ENCODE data around the gene ISY1. TPM values are rescaled to one million over a fixed set of nuclear protein-coding genes. Genes with fewer than 3 reads are reported as not detected.
"Not testable (repeated sequence)": the region's sequence is repeated elsewhere in the genome, so short reads cannot be mapped to it uniquely, and the experiment has no call there.

The ISY1 gene
- total RNA-seq, 2 experiments from 2014 or later: 44.9 to 65.5 TPM

DNA sequence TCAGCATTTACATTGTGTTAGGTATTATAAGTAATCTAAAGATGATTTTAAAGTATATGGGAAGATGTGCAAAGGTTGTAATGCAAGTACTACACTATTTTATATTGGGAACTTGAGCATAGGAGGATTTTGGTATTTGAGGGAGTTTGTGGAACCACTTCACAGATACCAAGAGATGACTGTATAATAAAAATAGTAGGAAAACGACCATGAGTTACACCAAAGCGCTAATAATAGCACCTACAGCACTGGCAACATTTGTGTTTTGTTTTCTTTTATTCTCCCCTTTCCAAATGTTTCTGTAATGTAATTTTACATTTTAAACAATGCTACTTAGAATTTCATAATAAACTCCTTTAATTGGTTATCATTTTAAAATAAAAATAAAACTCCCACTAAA is 12.3 kb upstream of the ISY1 start:
- intact Hi-C loops (cut with DNase I, micrococcal nuclease): no loop called here
- CTCF ChIA-PET: no interaction called here
- Mint-ChIP-seq H3K36me3 (ENCODE audit: low read depth) (peaks cover 68% of the 10 kb centered on the region), H3K9me3 (ENCODE audit: low read depth) (no peaks in the 10 kb centered on the region), H3K27me3 (no peaks in the 10 kb centered on the region), H3K4me3 (no peak overlapping the region), H3K4me1 (peaks cover 57% of the 10 kb centered on the region), H3K27ac (peak overlapping the region; percentile 55)
- DNase-seq (no peak), ATAC-seq (no peak)
- POLR2A ChIA-PET: no interaction called here

DNA sequence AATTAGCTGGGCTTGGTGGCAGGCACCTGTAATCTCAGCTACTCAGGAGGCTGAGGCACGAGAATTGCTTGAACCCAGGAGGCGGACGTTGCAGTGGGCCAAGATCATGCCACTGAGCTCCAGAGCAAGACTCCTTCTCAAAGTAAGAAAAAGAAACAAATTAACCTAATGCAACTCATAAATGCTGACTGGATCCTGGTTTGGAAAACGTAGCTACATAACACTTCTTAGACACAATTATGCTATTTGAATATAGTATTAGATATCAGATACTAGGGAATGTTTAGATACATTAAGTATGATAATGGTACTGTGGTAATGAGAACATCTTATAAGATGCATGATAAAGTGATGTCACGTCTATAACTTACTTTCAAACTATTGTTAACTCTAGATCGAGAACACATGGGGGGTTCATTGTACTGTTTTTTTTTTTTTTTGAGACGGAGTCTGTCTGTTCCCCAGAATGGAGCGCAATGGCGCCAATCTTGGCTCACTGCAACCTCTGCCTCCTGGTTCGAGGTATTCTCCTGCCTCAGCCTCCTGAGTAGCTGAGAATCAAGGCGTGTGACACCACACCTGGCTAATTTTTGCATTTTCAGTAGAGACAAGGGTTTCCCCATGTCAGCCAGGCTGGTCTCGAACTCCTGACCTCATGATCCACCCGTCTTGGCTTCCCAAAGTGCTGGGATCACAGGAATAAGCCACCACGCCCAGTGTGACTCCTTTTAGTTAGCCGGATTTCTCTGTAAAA is 5.9 kb upstream of the ISY1 start:
- intact Hi-C loops (cut with DNase I, micrococcal nuclease): no loop called here
- Mint-ChIP-seq H3K4me1 (peaks cover 19% of the 10 kb centered on the region), H3K4me3 (no peak overlapping the region), H3K27me3 (no peaks in the 10 kb centered on the region), H3K36me3 (ENCODE audit: low read depth) (peaks cover 45% of the 10 kb centered on the region), H3K9me3 (ENCODE audit: low read depth) (no peaks in the 10 kb centered on the region), H3K27ac (no peak overlapping the region)
- ATAC-seq (no peak), DNase-seq (no peak)
- ChIA-PET CTCF (interaction anchor here (1.8 kb wide), 2 partner anchors 79 to 113 kb away, joined by 5 to 11 read pairs; no protein-coding TSS in a partner anchor), POLR2A (interaction anchor here (0.6 to 0.7 kb wide), 3 partner anchors 13 to 125 kb away, joined by 4 to 8 read pairs (median 7); no protein-coding TSS in a partner anchor)

DNA sequence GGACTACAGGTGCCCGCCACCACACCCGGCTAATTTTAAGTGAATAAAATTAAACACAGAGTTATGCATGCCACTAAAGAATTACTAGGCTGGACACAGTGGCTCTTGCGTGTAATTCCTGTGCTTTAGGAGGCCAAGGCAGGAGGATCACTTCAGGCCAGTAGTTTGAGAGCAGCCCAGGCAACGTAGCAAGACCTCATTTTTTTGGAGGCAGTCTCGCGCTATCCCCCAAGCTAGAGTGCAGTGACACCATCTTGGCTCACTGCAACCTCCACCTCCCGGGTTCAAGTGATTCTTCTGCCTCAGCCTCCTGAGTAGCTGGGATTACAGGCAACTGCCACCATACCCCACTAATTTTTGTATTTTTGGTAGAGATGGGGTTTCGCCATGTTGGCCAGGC is 4.7 kb upstream of the ISY1 start:
- Mint-ChIP-seq H3K4me1 (peaks cover 15% of the 10 kb centered on the region), H3K36me3 (ENCODE audit: low read depth) (peaks cover 36% of the 10 kb centered on the region)
- CTCF ChIA-PET: interaction anchor here (1.8 kb wide), 1 partner anchor 80 kb away, joined by 5 read pairs; no protein-coding TSS in a partner anchor
- ATAC-seq; H3K27ac Mint-ChIP-seq; H3K9me3 Mint-ChIP-seq (ENCODE audit: low read depth); H3K27me3 Mint-ChIP-seq; POLR2A ChIA-PET; intact Hi-C loops (cut with DNase I, micrococcal nuclease); H3K4me3 Mint-ChIP-seq; DNase-seq: not testable (repeated sequence)

DNA sequence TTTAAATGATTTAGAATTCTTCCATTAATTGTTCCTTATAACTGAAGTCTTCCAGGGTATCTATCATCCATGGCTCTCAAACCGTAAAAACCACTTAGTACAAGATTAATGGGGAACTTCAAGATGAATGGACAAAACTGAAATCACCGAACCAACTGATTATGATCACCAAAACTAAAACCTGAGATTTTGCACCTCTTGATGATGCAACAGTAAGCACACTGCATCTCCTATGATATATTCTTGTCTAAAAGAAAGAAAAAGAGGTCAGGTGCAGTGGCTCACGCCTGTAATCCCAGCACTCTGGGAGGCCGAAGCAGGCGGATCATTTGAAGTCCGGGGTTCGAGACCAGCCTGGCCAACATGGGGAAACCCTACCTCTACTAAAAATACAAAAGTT is 3.6 kb upstream of the ISY1 start:
- intact Hi-C loops (cut with DNase I, micrococcal nuclease): no loop called here
- POLR2A ChIA-PET: no interaction called here
- ATAC-seq: no peak

DNA sequence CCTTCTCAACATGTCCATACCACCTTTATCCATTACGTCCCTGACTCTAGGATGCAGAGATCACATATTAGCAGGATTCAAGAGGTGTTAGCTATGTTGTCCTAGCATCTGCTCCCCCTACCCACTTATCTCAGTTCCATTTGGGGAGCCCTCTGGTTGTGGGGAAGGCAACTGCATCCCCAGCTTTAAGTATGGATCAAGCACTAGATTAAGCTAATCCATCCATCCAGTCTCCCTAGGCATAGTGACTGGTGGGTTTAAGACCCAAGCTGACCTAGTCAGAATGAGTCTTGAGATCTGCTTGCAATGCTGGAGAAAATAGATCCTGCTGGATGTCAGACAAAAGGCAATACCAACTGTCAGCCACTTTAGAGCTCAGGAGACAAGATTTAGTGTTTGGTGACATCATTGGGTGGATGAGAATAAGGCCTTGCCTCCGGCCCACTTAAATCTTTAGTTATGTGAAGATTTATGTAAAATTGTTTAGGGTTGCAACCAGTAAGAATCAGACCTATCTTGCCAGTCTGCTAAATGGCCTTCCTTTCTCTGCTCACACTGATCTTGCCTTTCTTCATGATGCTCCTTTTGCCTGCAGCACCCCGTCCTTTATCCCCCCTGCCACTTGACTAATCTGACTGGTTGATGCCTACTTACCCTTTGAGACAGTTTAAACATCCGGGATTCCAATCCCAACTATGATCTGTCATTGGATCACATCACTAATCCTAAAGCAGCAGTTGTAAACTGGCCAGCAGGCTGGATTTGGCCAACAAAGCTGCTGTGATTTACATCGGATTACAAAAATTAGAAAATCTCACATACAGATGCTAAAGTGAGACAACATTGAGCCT is 2.1 kb upstream of the ISY1 start:
- Mint-ChIP-seq H3K9me3 (ENCODE audit: low read depth) (no peaks in the 10 kb centered on the region), H3K27ac (peak overlapping the region; percentile 98), H3K4me3 (peak overlapping the region; percentile 93), H3K36me3 (ENCODE audit: low read depth) (peaks cover 24% of the 10 kb centered on the region), H3K4me1 (peaks cover 30% of the 10 kb centered on the region), H3K27me3 (no peaks in the 10 kb centered on the region)
- intact Hi-C loops (cut with DNase I, micrococcal nuclease): no loop called here
- ChIA-PET POLR2A (interaction anchor here (1.2 to 1.9 kb wide), 2 partner anchors 109 to 136 kb away, joined by 5 to 6 read pairs; no protein-coding TSS in a partner anchor), CTCF (interaction anchor here (0.6 to 3.7 kb wide), 23 partner anchors 8 to 277 kb away, joined by 3 to 49 read pairs (median 5); partner anchors contain the start of genes CFAP92, CNBP, COPG1 and IFT122)
- no peak for ATAC-seq
- DNase-seq: peak; percentile 24

More for the DNA sequence above, 3.6 kb upstream of the ISY1 start:
- CTCF ChIA-PET: no interaction called here
- DNase-seq: no peak
- Mint-ChIP-seq H3K27ac (peak overlapping the region; percentile 31), H3K27me3 (no peaks in the 10 kb centered on the region), H3K9me3 (ENCODE audit: low read depth) (no peaks in the 10 kb centered on the region), H3K4me1 (peaks cover 21% of the 10 kb centered on the region), H3K4me3 (no peak overlapping the region), H3K36me3 (ENCODE audit: low read depth) (peaks cover 26% of the 10 kb centered on the region)

DNA sequence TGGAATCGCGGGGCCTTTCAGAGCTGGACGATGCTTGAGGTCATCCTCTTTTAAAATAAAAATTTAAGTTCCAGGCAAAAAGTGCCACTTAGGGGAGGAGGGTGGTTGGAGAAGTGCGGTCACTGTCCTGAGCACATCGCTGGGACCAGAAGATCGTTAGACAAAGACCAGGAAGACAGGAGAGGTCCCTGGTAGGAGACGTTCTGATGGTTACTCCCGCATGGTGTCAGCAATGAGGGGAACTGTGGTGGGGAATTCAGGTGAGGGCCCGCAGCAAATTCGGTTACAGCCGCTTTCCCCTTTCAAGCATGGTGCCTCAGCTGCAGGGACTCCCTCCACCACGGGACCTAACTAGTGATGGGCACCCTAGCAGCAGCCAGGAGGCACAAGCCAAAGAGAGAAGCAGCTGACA is 1.0 kb upstream of the ISY1 start:
- Mint-ChIP-seq H3K4me1 (peaks cover 30% of the 10 kb centered on the region), H3K4me3 (peak overlapping the region; percentile 93), H3K27ac (peak overlapping the region; percentile 98), H3K36me3 (ENCODE audit: low read depth) (peaks cover 16% of the 10 kb centered on the region), H3K9me3 (ENCODE audit: low read depth) (no peaks in the 10 kb centered on the region), H3K27me3 (no peaks in the 10 kb centered on the region)
- ATAC-seq (peak; percentile 16), DNase-seq (peak; percentile 54)
- ChIA-PET POLR2A (interaction anchor here (0.6 to 1.9 kb wide), 5 partner anchors 9 to 135 kb away, joined by 3 to 6 read pairs (median 3); partner anchors contain the start of gene CNBP), CTCF (interaction anchor here (0.6 to 3.7 kb wide), 27 partner anchors 9 to 317 kb away, joined by 3 to 49 read pairs (median 4); partner anchors contain the start of genes CFAP92, CNBP, COPG1 and RAB43)
- intact Hi-C loops (cut with DNase I, micrococcal nuclease): loop anchor here (1.0 kb wide), 15 partner anchors 20 to 543 kb away; partner anchors contain the start of genes COPG1 (in 2 of the 2), ACAD9 (in 1 of the 2), CFAP92 (in 1 of the 2) and CNBP (in 1 of the 2)

DNA sequence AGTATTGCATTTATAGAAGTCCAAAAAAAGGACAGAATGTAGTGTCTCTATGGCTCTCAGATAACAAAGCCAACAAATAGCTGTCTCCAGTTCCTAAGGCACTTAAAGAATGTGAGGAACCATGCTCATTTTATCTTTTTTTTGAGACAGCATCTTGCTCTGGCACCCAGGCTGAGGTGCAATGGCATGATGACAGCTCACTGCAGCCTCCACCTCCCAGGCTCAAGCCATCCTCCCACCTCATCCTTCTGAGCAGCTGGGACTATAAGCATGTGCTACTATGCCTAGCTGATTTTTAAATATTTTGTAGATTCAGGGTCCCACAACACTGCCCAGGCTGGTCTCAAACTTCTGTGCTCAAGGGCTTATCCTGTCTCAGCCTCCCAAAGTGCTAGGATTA is 16.1 kb downstream of the ISY1 start:
- H3K27me3 Mint-ChIP-seq: no peaks in the 10 kb centered on the region
- POLR2A ChIA-PET: interaction anchor here (0.7 kb wide), 1 partner anchor 364 kb away, joined by 6 read pairs; no protein-coding TSS in a partner anchor
- intact Hi-C loops (cut with DNase I, micrococcal nuclease): no loop called here
- H3K36me3 Mint-ChIP-seq (ENCODE audit: low read depth): peaks cover 24% of the 10 kb centered on the region
- no peak overlapping the region for H3K4me3 Mint-ChIP-seq
- no peaks in the 10 kb centered on the region for H3K9me3 Mint-ChIP-seq (ENCODE audit: low read depth)
- H3K27ac Mint-ChIP-seq: no peak overlapping the region
- ATAC-seq: no peak
- no peak for DNase-seq
- CTCF ChIA-PET: interaction anchor here (0.5 to 1.0 kb wide), 2 partner anchors 173 to 277 kb away, joined by 3 to 4 read pairs; no protein-coding TSS in a partner anchor
- H3K4me1 Mint-ChIP-seq: no peaks in the 10 kb centered on the region

DNA sequence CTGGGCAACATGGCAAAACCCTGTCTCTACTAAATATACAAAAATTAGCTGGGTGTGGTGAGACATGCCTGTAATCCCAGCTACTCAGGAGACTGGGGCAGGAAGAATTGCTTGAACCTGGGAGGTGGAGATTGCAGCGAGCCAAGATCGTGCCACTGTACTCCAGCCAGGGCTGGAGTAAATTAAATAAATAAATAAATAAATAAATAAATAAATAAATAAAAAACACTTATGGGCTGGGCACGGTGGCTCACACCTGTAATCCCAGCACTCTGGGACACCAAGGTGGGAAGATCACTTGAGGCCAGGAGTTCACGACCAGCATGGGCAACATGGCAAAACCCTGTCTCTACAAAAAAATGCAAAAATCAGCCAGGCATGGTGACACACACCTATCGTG is 19.9 kb downstream of the ISY1 start:
- CTCF ChIA-PET, POLR2A ChIA-PET, H3K27me3 Mint-ChIP-seq: not testable (repeated sequence)

DNA sequence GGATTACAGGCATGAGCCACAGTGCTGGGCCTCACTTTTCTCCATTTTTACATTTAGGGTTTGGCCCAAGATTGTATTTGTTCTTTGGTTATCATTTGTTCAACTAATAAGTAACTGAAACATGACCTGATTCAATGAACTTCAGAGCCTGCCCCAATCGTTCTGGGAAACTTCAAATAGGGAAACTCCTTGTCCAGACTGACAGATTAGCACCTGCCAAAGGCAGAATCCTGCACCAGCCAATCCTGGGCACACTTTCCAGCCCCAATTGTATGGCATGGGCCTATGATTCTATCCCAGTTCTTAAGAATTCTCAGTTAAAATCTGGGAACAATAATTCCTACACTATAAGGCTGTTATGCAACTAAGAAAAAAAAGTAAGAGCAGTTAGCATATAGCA is 21.0 kb downstream of the ISY1 start:
- no peaks in the 10 kb centered on the region for H3K9me3 Mint-ChIP-seq (ENCODE audit: low read depth)
- H3K27ac Mint-ChIP-seq: no peak overlapping the region
- ChIA-PET CTCF (interaction anchor here (1.0 kb wide), 1 partner anchor 86 kb away, joined by 5 read pairs; no protein-coding TSS in a partner anchor), POLR2A (no interaction called here)
- H3K27me3 Mint-ChIP-seq: no peaks in the 10 kb centered on the region
- ATAC-seq (no peak), DNase-seq (no peak)
- peaks cover 10% of the 10 kb centered on the region for H3K36me3 Mint-ChIP-seq (ENCODE audit: low read depth)
- intact Hi-C loops (cut with DNase I, micrococcal nuclease): no loop called here
- no peaks in the 10 kb centered on the region for H3K4me1 Mint-ChIP-seq
- H3K4me3 Mint-ChIP-seq: no peak overlapping the region

More for the DNA sequence above, 19.9 kb downstream of the ISY1 start:
- H3K27ac Mint-ChIP-seq; H3K4me1 Mint-ChIP-seq; DNase-seq; ATAC-seq; H3K9me3 Mint-ChIP-seq (ENCODE audit: low read depth); H3K4me3 Mint-ChIP-seq; intact Hi-C loops (cut with DNase I, micrococcal nuclease): not testable (repeated sequence)
- H3K36me3 Mint-ChIP-seq (ENCODE audit: low read depth): peaks cover 17% of the 10 kb centered on the region

DNA sequence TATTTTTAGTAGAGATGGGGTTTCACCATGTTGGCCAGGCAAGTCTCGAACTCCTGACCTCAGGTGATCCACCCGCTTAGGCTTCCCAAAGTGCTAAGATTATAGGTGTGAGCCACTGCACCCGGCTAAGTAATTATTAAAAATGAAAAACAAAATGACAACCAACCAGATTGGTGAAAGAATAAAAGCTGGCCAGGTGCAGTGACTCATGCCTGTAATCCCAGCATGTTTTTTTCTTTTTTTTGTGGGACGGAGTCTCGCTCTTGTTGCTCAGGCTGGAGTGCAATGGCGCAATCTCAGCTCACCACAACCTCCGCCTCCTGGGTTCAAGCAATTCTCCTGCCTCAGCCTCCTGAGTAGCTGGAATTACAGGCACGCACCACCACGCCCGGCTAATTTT is 24.6 kb downstream of the ISY1 start:
- ATAC-seq; intact Hi-C loops (cut with DNase I, micrococcal nuclease); H3K27me3 Mint-ChIP-seq; H3K27ac Mint-ChIP-seq; DNase-seq; H3K4me3 Mint-ChIP-seq; H3K9me3 Mint-ChIP-seq (ENCODE audit: low read depth): not testable (repeated sequence)
- CTCF ChIA-PET: interaction anchor here (0.6 kb wide), 1 partner anchor 353 kb away, joined by 5 read pairs; no protein-coding TSS in a partner anchor
- peaks cover 28% of the 10 kb centered on the region for H3K36me3 Mint-ChIP-seq (ENCODE audit: low read depth)
- peaks cover 10% of the 10 kb centered on the region for H3K4me1 Mint-ChIP-seq
- POLR2A ChIA-PET: interaction anchor here (0.7 kb wide), 1 partner anchor 167 kb away, joined by 3 read pairs; no protein-coding TSS in a partner anchor
